ENCODE results near the gene SPATA20.

The SPATA20 gene

GRCh38 chr17:50520483-50520882 is 26.5 kb upstream of the SPATA20 start:
- no peak for TF ChIP-seq CTCF (IDR thresholded peaks at IDR 0.05; ENCODE audit: control insufficient read depth, extremely low read depth, insufficient read depth)
- DNase-seq (ENCODE audit: low read depth) = no peak
- no peak overlapping the region for H3K4me3 ChIP-seq (ENCODE audit: low read depth, low read length)

- TF ChIP-seq CTCF (IDR thresholded peaks at IDR 0.05; ENCODE audit: control insufficient read depth, extremely low read depth, insufficient read depth) = no peak
- H3K4me3 ChIP-seq (ENCODE audit: low read depth, low read length) = no peak overlapping the region
- DNase-seq (ENCODE audit: low read depth) = no peak
These were observed 25.5 kb upstream of the SPATA20 start for GRCh38 chr17:50521514-50521913.

- DNase-seq (ENCODE audit: low read depth) = no peak
- no peak overlapping the region for H3K4me3 ChIP-seq (ENCODE audit: low read depth, low read length)
- TF ChIP-seq CTCF (IDR thresholded peaks at IDR 0.05; ENCODE audit: control insufficient read depth, extremely low read depth, insufficient read depth) = no peak
These were observed 24.2 kb upstream of the SPATA20 start for GRCh38 chr17:50522766-50523165.

GRCh38 chr17:50523208-50523607 is 23.8 kb upstream of the SPATA20 start:
- DNase-seq (ENCODE audit: low read depth) = no peak
- no peak overlapping the region for H3K4me3 ChIP-seq (ENCODE audit: low read depth, low read length)
- TF ChIP-seq CTCF (IDR thresholded peaks at IDR 0.05; ENCODE audit: control insufficient read depth, extremely low read depth, insufficient read depth) = no peak

- H3K4me3 ChIP-seq (ENCODE audit: low read depth, low read length) = no peak overlapping the region
- TF ChIP-seq CTCF (IDR thresholded peaks at IDR 0.05; ENCODE audit: control insufficient read depth, extremely low read depth, insufficient read depth) = no peak
- no peak for DNase-seq (ENCODE audit: low read depth)
These were observed 22.1 kb upstream of the SPATA20 start for GRCh38 chr17:50524838-50525237.

GRCh38 chr17:50527155-50527762 is 19.7 kb upstream of the SPATA20 start:
- no peak overlapping the region for H3K4me3 ChIP-seq (ENCODE audit: low read depth, low read length)
- TF ChIP-seq CTCF (IDR thresholded peaks at IDR 0.05; ENCODE audit: control insufficient read depth, extremely low read depth, insufficient read depth) = no peak
- no peak for DNase-seq (ENCODE audit: low read depth)

GRCh38 chr17:50527949-50528474 is 19.0 kb upstream of the SPATA20 start:
- no peak for DNase-seq (ENCODE audit: low read depth)
- H3K4me3 ChIP-seq (ENCODE audit: low read depth, low read length) = no peak overlapping the region
- no peak for TF ChIP-seq CTCF (IDR thresholded peaks at IDR 0.05; ENCODE audit: control insufficient read depth, extremely low read depth, insufficient read depth)

Data from LNCaP clone FGC (cell line).